Esophagus muscularis mucosa (tissue), 4 donors: ENCODE measurements around the gene NEURL3. TPM values are rescaled to one million over a fixed set of nuclear protein-coding genes. Genes with fewer than 3 reads are reported as not detected.

ENCODE experiments used
- DNase-seq: peaks from one replicate; pipeline ENCODE4 v3.0.0-alpha.2; 2017; ENCODE audit errors: extremely low spot score
- H3K27ac ChIP-seq, 4 donors: fragments of 200-600 bp; sonication (generic); replicated peaks in 1 of 4; 1 replicate in 3 of 4; 2 replicates in 1 of 4; pipeline ENCODE4 v1.5.1; 2016 to 2019; ENCODE audit warnings: mild to moderate bottlenecking in 1 of 4
- H3K27me3 ChIP-seq, 4 donors: fragments of 200-600 bp; sonication (generic); one replicate each; pipeline versions ENCODE4 v1.5.1 to v1.6.0; 2016 to 2019
- H3K36me3 ChIP-seq, 4 donors: fragments of 200-600 bp; sonication (generic); one replicate each; pipeline ENCODE4 v1.5.1; 2016 to 2019
- H3K4me1 ChIP-seq, 4 donors: fragments of 200-600 bp; sonication (generic); one replicate each; pipeline ENCODE4 v1.5.1; 2016 to 2019
- H3K4me3 ChIP-seq, 4 donors: fragments of 200-600 bp; sonication (generic); 1 replicate in 2 of 4; 2 replicates in 2 of 4; pipeline ENCODE4 v1.5.1; 2016 to 2019; ENCODE audit warnings: mild to moderate bottlenecking in 4 of 4, moderate library complexity in 1 of 4
- H3K9me3 ChIP-seq, 4 donors: fragments of 200-600 bp; sonication (generic); 1 replicate in 3 of 4; 2 replicates in 1 of 4; pipeline ENCODE4 v1.5.1; 2016 to 2019
- CTCF ChIP-seq, 3 experiments: fragments of 200-600 bp in 2 of 3; fragments of 450-650 bp in 1 of 3; sonication (generic) in 2 of 3; IDR thresholded peaks; one replicate each; pipeline ENCODE4 v1.5.1; 2017 to 2019; ENCODE audit warnings: antibody characterized with exemption in 3 of 3, mild to moderate bottlenecking in 2 of 3, moderate library complexity in 1 of 3
- EP300 ChIP-seq: sonication (generic); formaldehyde crosslinking; IDR thresholded peaks from one replicate; pipeline ENCODE4 v1.6.1; 2017; ENCODE audit warnings: antibody characterized with exemption
- POLR2A ChIP-seq: fragments of 450-650 bp; IDR thresholded peaks from one replicate; pipeline ENCODE4 v1.6.1; 2017; ENCODE audit warnings: antibody characterized with exemption, moderate library complexity, mild to moderate bottlenecking, low read depth
- POLR2AphosphoS5 ChIP-seq, 2 donors: sonication (generic); formaldehyde crosslinking; IDR thresholded peaks; one replicate each; pipeline ENCODE4 v1.6.1; 2017; ENCODE audit warnings: antibody characterized with exemption in 2 of 2
- WGBS: methylation state at CpG from one replicate; pipeline ENCODE4 v1.1.5; 2018; 5-methylcytosine and 5-hydroxymethylcytosine counted together
- intact Hi-C: fragments of 100-400 bp; cut with DNase I; formaldehyde crosslinking; loops from one replicate; pipeline ENCODE4 v1.15.1; 2023
- total RNA-seq, 4 donors: library from RNA; depleted of rRNA; stranded (reverse); fragments of >200 nt; gene quantifications; one replicate each; pipeline versions ENCODE4 v1.1.0 to v1.2.1, GENCODE V29; 2016

NEURL3 gene
- total RNA-seq, 4 donors from 2014 or later: not detected

- TF ChIP-seq POLR2A (no peak), CTCF (IDR thresholded peaks at IDR 0.05) (no peak), EP300 (no peak), POLR2AphosphoS5 (IDR thresholded peaks at IDR 0.05) (no peak)
- H3K4me3 ChIP-seq: no peak overlapping the region
- intact Hi-C loops: loop anchor here (10.0 kb wide), 1 partner anchor 368 kb away; the partner anchor contains the start of gene ASTL
- no peak overlapping the region for H3K27ac ChIP-seq
- WGBS: 87% methylated on average over 11 of the region's 13 CpGs
- H3K9me3 ChIP-seq: no peaks in the 10 kb centered on the region
- H3K36me3 ChIP-seq: no peaks in the 10 kb centered on the region
- DNase-seq: peak; percentile 84
- H3K4me1 ChIP-seq: peaks cover under 1 to 24% (median 22%) of the 10 kb centered on the region in 4 donors
- peaks cover 0 to 36% (median 4%) of the 10 kb centered on the region in 4 donors for H3K27me3 ChIP-seq
These were observed 2.1 kb downstream of the NEURL3 start for GRCh38 chr2:96502891-96503636.

GRCh38 chr2:96501886-96502810, 3.0 kb downstream of the NEURL3 start:
- H3K36me3 ChIP-seq: no peaks in the 10 kb centered on the region
- peaks cover 0 to 18% (median 16%) of the 10 kb centered on the region in 4 donors for H3K4me1 ChIP-seq
- H3K9me3 ChIP-seq: no peaks in the 10 kb centered on the region
- no peak overlapping the region for H3K27ac ChIP-seq
- DNase-seq: no peak
- 82% methylated on average over 16 of the region's 16 CpGs for WGBS
- H3K4me3 ChIP-seq: no peak overlapping the region
- peaks cover 0 to 36% (median 4%) of the 10 kb centered on the region in 4 donors for H3K27me3 ChIP-seq
- intact Hi-C loops: loop anchor here (10.0 kb wide), 1 partner anchor 367 kb away; the partner anchor contains the start of gene ASTL
- TF ChIP-seq POLR2A: no peak
- no peak for TF ChIP-seq EP300

GRCh38 chr2:96501471-96501874, 3.7 kb downstream of the NEURL3 start:
- TF ChIP-seq POLR2A (no peak), CTCF (IDR thresholded peaks at IDR 0.05) (no peak)
- H3K36me3 ChIP-seq: no peaks in the 10 kb centered on the region
- H3K27ac ChIP-seq: no peak overlapping the region
- peaks cover 0 to 18% (median 16%) of the 10 kb centered on the region in 4 donors for H3K4me1 ChIP-seq
- intact Hi-C loops: loop anchor here (10.0 kb wide), 1 partner anchor 367 kb away; the partner anchor contains the start of gene ASTL
- H3K27me3 ChIP-seq: peaks cover 0 to 36% (median 4%) of the 10 kb centered on the region in 4 donors
- 70% methylated on average over 2 of the region's 2 CpGs for WGBS
- no peak for DNase-seq
- H3K9me3 ChIP-seq: no peaks in the 10 kb centered on the region
- H3K4me3 ChIP-seq: no peak overlapping the region

- TF ChIP-seq POLR2A: no peak
- no peak for TF ChIP-seq POLR2AphosphoS5 (IDR thresholded peaks at IDR 0.05)
- no peak for TF ChIP-seq EP300
- no peak for TF ChIP-seq CTCF (IDR thresholded peaks at IDR 0.05)
- intact Hi-C loops: loop anchor here (10.0 kb wide), 1 partner anchor 366 kb away; the partner anchor contains the start of gene ASTL
- Histone ChIP-seq H3K36me3 (no peaks in the 10 kb centered on the region), H3K4me3 (no peak overlapping the region), H3K9me3 (no peaks in the 10 kb centered on the region), H3K27me3 (peaks cover 0 to 36% (median 4%) of the 10 kb centered on the region in 4 donors), H3K27ac (no peak overlapping the region), H3K4me1 (peaks cover 0 to 18% (median 16%) of the 10 kb centered on the region in 4 donors)
- DNase-seq: no peak
- 50% methylated on average over 4 of the region's 64 CpGs for WGBS
These were observed 4.6 kb downstream of the NEURL3 start for GRCh38 chr2:96500385-96501066.
